ENCODE data around the gene FILIP1L.

Gene FILIP1L

DNA sequence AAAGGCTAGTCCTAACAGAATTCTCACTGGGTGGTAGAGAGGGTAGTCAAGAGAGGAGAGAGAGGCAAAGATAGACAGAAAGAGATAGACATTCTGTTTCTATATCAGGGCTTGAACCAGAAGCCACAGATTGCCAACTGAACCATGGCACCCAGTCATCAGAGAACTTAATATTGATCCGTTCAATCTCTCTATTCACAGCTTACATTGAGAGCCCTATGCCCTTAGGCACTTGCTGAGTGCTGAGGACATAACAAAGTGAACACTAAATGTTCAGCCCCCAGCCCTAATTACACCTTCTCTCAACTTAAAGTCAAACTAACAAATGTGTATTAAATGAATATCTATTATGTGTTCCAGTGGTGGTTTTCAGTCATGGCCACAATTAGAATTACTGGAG lies 124.1 kb downstream of the FILIP1L start:
- Histone ChIP-seq H3K36me3 (ENCODE audit: control insufficient read depth, insufficient read depth, low read length) (no peaks in the 10 kb centered on the region), H3K9me3 (ENCODE audit: control insufficient read depth, insufficient read depth, low read depth, low read length) (peaks cover 19% of the 10 kb centered on the region), H3K27ac (ENCODE audit: low read depth, low read length) (no peak overlapping the region), H3K4me3 (ENCODE audit: low read depth, low read length) (no peak overlapping the region), H3K4me1 (ENCODE audit: control insufficient read depth, insufficient read depth, low read length) (no peaks in the 10 kb centered on the region), H3K9ac (ENCODE audit: low read length) (no peak overlapping the region), H3K27me3 (ENCODE audit: control insufficient read depth, insufficient read depth, low read length) (no peaks in the 10 kb centered on the region)

DNA sequence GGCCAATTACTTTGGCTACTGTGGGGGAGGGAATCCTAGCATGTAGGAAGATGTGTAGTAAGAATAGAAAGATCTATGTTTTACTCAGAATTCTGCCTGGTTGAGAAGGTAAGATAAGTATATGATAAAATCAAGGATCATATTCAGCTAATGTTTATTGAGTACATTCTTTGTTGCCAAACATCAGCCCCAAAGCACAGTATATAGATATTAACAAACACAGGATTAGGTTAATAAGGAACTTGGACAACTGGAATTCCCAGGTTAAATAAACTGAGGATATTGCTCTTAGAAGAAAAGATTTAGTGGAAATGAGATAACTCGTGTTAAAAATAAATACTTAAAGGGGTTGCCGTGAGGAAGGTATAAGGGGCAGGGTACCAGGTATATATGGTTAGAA lies 129.6 kb downstream of the FILIP1L start:
- Histone ChIP-seq H3K36me3 (ENCODE audit: control insufficient read depth, insufficient read depth, low read length) (no peaks in the 10 kb centered on the region), H3K9ac (ENCODE audit: low read length) (no peak overlapping the region), H3K9me3 (ENCODE audit: control insufficient read depth, insufficient read depth, low read depth, low read length) (no peaks in the 10 kb centered on the region), H3K27me3 (ENCODE audit: control insufficient read depth, insufficient read depth, low read length) (no peaks in the 10 kb centered on the region), H3K27ac (ENCODE audit: low read depth, low read length) (no peak overlapping the region), H3K4me3 (ENCODE audit: low read depth, low read length) (no peak overlapping the region), H3K4me1 (ENCODE audit: control insufficient read depth, insufficient read depth, low read length) (no peaks in the 10 kb centered on the region)

DNA sequence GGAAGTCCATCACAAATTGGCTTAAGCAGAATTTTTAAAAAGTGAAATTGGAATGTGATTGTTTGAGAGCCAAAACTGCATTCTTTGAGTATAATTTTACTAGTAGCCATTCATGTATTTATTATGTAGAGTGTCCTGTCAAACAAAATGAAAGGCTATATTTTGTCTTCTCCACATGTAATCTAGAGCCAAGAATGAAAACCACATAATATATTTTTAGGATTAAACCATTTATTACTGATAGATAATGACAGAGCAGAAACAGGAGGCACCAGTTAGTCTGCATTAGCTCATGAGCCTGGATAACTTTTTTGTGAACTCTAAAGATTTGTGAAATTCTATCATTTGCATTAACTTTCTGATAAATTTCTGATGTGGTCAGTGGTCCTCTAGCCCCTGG lies 130.2 kb downstream of the FILIP1L start:
- no peak overlapping the region for H3K27ac ChIP-seq (ENCODE audit: low read depth, low read length)
- no peaks in the 10 kb centered on the region for H3K4me1 ChIP-seq (ENCODE audit: control insufficient read depth, insufficient read depth, low read length)
- no peaks in the 10 kb centered on the region for H3K27me3 ChIP-seq (ENCODE audit: control insufficient read depth, insufficient read depth, low read length)

DNA sequence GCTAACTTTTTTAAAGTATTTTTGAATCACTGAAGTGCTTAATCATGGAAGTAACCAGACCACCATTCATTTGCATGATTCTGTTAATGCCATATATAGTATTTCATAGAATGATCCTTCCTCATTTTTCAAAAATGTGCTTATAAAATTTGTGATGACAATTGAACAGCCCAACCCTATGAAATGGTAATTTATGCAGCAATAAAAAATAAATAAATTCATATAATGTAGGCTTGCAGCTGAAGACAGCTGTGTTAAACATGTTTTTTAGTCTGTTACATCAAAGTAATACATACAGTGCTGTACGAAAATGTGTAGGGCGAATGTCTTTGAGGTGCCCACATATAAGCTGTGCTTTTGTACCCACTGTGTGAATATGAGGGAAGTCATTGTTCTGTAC lies 131.7 kb downstream of the FILIP1L start:
- Histone ChIP-seq H3K4me1 (ENCODE audit: control insufficient read depth, insufficient read depth, low read length) (no peaks in the 10 kb centered on the region), H3K4me3 (ENCODE audit: low read depth, low read length) (no peak overlapping the region), H3K9ac (ENCODE audit: low read length) (no peak overlapping the region), H3K27me3 (ENCODE audit: control insufficient read depth, insufficient read depth, low read length) (no peaks in the 10 kb centered on the region), H3K36me3 (ENCODE audit: control insufficient read depth, insufficient read depth, low read length) (no peaks in the 10 kb centered on the region), H3K27ac (ENCODE audit: low read depth, low read length) (no peak overlapping the region), H3K9me3 (ENCODE audit: control insufficient read depth, insufficient read depth, low read depth, low read length) (peaks cover 4% of the 10 kb centered on the region; the same call in 1 of the 2 replicates)

More for the DNA sequence above, 130.2 kb downstream of the FILIP1L start:
- no peaks in the 10 kb centered on the region for H3K36me3 ChIP-seq (ENCODE audit: control insufficient read depth, insufficient read depth, low read length)
- no peak overlapping the region for H3K9ac ChIP-seq (ENCODE audit: low read length)
- H3K9me3 ChIP-seq (ENCODE audit: control insufficient read depth, insufficient read depth, low read depth, low read length) = no peaks in the 10 kb centered on the region
- no peak overlapping the region for H3K4me3 ChIP-seq (ENCODE audit: low read depth, low read length)

DNA sequence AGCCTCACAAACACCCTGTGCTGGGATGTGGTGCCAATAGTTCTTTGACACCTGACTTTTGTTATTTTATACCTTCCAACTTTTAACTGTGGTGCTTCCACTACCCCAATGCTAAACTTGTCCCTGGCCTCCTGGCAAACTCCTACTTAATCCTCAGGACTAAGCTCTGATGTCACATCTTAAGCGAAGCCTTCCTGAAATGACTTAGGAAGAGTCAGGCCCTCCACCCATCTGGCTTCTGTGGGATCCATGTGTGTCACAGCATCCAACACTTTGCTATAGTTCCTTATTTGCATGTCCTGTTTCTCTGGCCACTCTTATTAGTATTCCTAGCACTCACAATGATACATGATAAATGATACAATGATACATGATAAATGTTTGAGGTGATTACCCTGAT lies 133.2 kb downstream of the FILIP1L start:
- no peak overlapping the region for H3K27ac ChIP-seq (ENCODE audit: low read depth, low read length)
- no peak overlapping the region for H3K4me3 ChIP-seq (ENCODE audit: low read depth, low read length)

DNA sequence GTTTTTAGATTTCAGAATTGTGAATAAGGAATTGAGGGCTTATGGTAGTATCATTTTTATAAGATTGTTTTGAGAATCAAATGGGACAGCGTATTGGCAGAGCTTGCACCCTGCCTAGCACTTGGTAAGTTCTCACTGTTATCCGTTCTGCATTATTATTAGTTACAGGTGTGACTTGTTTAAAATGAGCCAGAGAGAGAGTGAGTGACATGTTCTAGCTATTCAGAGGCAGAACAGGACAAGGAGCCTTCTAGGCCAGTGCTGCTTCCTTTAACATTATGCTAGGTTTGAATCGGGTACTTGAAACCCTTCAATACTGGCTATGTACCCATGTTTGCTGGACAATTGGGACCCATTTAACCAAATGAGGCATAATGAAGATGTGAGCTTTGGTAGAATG lies 133.7 kb downstream of the FILIP1L start:
- Histone ChIP-seq H3K4me3 (ENCODE audit: low read depth, low read length) (no peak overlapping the region), H3K9ac (ENCODE audit: low read length) (no peak overlapping the region), H3K36me3 (ENCODE audit: control insufficient read depth, insufficient read depth, low read length) (no peaks in the 10 kb centered on the region), H3K9me3 (ENCODE audit: control insufficient read depth, insufficient read depth, low read depth, low read length) (peaks cover 4% of the 10 kb centered on the region; the same call in 1 of the 2 replicates), H3K4me1 (ENCODE audit: control insufficient read depth, insufficient read depth, low read length) (no peaks in the 10 kb centered on the region), H3K27me3 (ENCODE audit: control insufficient read depth, insufficient read depth, low read length) (no peaks in the 10 kb centered on the region), H3K27ac (ENCODE audit: low read depth, low read length) (no peak overlapping the region)

More for the DNA sequence above, 133.2 kb downstream of the FILIP1L start:
- no peaks in the 10 kb centered on the region for H3K36me3 ChIP-seq (ENCODE audit: control insufficient read depth, insufficient read depth, low read length)
- H3K9ac ChIP-seq (ENCODE audit: low read length) = no peak overlapping the region
- H3K9me3 ChIP-seq (ENCODE audit: control insufficient read depth, insufficient read depth, low read depth, low read length) = peaks cover 4% of the 10 kb centered on the region; the same call in 1 of the 2 replicates
- no peaks in the 10 kb centered on the region for H3K27me3 ChIP-seq (ENCODE audit: control insufficient read depth, insufficient read depth, low read length)
- H3K4me1 ChIP-seq (ENCODE audit: control insufficient read depth, insufficient read depth, low read length) = no peaks in the 10 kb centered on the region

DNA sequence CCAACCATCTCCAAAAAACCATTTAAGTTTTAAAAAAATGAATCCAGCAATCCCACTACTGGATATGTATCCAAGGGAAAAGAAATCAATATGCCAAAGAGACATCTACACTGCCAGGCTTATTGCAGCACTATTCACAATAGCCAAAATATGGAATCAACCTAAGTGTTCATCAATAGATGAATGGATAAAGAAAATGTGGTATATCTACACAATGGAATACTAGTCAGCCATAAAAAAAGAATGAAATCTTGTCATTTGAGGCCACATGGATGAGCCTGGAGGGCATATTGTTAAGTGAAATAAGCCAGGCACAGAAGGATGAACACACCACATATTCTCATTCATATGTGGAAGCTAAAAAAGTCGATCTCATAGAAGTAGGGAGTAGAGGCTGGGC lies 136.1 kb downstream of the FILIP1L start:
- H3K4me1 ChIP-seq (ENCODE audit: control insufficient read depth, insufficient read depth, low read length) = no peaks in the 10 kb centered on the region
- H3K27me3 ChIP-seq (ENCODE audit: control insufficient read depth, insufficient read depth, low read length) = no peaks in the 10 kb centered on the region
- H3K4me3 ChIP-seq (ENCODE audit: low read depth, low read length) = no peak overlapping the region
- no peak overlapping the region for H3K9ac ChIP-seq (ENCODE audit: low read length)
- H3K9me3 ChIP-seq (ENCODE audit: control insufficient read depth, insufficient read depth, low read depth, low read length) = peaks cover 4% of the 10 kb centered on the region; the same call in 1 of the 2 replicates
- H3K36me3 ChIP-seq (ENCODE audit: control insufficient read depth, insufficient read depth, low read length) = no peaks in the 10 kb centered on the region
- no peak overlapping the region for H3K27ac ChIP-seq (ENCODE audit: low read depth, low read length)

DNA sequence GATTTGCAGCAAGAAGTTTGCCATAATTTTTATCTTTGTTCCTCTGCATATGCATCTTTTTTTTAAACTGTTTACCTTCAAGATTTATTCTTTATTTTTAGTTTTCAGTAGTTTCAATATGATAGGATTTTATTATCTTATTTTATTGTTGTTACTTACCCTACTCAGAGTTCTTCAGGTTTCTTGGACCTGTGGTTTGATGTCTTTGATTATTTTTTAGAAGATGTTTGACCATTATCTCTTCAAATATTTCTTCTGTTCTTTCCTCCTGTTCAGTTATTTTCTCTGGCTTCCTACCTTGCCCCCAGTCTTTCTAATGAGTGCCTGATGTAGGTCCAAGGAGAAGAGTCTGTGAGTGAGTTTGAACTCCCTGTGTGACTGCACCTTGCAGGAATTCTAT lies 137.7 kb downstream of the FILIP1L start:
- Histone ChIP-seq H3K27me3 (ENCODE audit: control insufficient read depth, insufficient read depth, low read length) (no peaks in the 10 kb centered on the region), H3K36me3 (ENCODE audit: control insufficient read depth, insufficient read depth, low read length) (no peaks in the 10 kb centered on the region)

DNA sequence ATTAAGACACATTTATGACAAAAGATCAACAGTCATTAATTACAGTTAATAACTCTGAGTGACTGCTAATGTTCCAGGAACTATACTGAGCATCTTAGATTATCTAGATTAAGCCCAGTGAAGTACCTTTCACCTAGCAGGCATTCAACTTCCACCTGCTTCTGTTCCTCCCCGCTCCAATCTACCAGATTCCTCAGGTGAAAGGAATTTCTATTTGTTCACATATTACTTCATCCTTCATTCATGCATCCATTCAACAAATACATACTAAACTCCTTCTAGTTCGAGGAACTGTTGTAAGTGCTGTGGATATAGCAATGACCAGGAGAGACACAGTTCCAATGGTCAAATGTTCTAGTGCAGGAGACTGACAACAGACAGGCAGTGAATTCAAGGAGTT lies 139.3 kb downstream of the FILIP1L start:
- Histone ChIP-seq H3K4me3 (ENCODE audit: low read depth, low read length) (no peak overlapping the region), H3K36me3 (ENCODE audit: control insufficient read depth, insufficient read depth, low read length) (no peaks in the 10 kb centered on the region), H3K9ac (ENCODE audit: low read length) (no peak overlapping the region), H3K27ac (ENCODE audit: low read depth, low read length) (no peak overlapping the region), H3K4me1 (ENCODE audit: control insufficient read depth, insufficient read depth, low read length) (no peaks in the 10 kb centered on the region), H3K27me3 (ENCODE audit: control insufficient read depth, insufficient read depth, low read length) (no peaks in the 10 kb centered on the region), H3K9me3 (ENCODE audit: control insufficient read depth, insufficient read depth, low read depth, low read length) (peaks cover 4% of the 10 kb centered on the region; the same call in 1 of the 2 replicates)

More for the DNA sequence above, 137.7 kb downstream of the FILIP1L start:
- no peak overlapping the region for H3K9ac ChIP-seq (ENCODE audit: low read length)
- H3K4me1 ChIP-seq (ENCODE audit: control insufficient read depth, insufficient read depth, low read length) = no peaks in the 10 kb centered on the region
- no peak overlapping the region for H3K27ac ChIP-seq (ENCODE audit: low read depth, low read length)
- H3K9me3 ChIP-seq (ENCODE audit: control insufficient read depth, insufficient read depth, low read depth, low read length) = peaks cover 4% of the 10 kb centered on the region; the same call in 1 of the 2 replicates
- no peak overlapping the region for H3K4me3 ChIP-seq (ENCODE audit: low read depth, low read length)

DNA sequence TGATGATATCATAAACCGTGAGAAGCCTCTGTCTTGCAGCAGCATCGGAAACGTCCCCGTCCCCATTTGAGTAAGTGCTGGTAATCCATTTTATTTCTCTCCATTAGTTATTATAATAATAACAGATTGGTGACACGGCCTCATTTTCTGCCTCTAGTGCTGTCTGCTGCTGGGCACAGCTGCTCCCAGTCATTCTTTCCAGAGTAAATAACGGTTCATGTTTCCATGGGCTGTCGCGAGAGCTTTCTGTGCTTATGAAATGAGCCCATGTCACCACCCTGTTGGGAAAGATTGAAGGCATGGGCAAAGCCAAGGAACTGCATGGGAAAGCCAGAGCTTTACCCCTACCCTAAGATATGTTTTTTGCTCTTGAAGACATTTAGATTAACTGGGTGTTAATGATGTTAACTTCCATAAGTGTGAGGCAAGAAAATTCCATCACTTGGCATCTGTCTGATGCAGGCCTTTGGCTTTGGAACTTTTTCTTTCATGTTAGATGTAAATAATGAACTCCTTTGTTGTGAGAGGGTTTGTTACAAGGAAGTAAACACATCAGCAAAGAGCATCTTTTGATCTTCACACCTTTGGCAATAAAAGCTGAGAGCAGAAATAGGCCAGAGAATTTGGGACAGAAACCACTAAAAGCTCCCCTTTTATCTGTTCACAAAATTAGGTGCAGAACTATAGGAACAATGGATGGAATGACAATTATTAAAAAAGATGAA lies 141.8 kb downstream of the FILIP1L start:
- Histone ChIP-seq H3K27ac (ENCODE audit: low read depth, low read length) (no peak overlapping the region), H3K27me3 (ENCODE audit: control insufficient read depth, insufficient read depth, low read length) (no peaks in the 10 kb centered on the region), H3K4me1 (ENCODE audit: control insufficient read depth, insufficient read depth, low read length) (no peaks in the 10 kb centered on the region), H3K36me3 (ENCODE audit: control insufficient read depth, insufficient read depth, low read length) (no peaks in the 10 kb centered on the region), H3K9me3 (ENCODE audit: control insufficient read depth, insufficient read depth, low read depth, low read length) (no peaks in the 10 kb centered on the region; the same call in 1 of the 2 replicates), H3K9ac (ENCODE audit: low read length) (no peak overlapping the region), H3K4me3 (ENCODE audit: low read depth, low read length) (no peak overlapping the region)

DNA sequence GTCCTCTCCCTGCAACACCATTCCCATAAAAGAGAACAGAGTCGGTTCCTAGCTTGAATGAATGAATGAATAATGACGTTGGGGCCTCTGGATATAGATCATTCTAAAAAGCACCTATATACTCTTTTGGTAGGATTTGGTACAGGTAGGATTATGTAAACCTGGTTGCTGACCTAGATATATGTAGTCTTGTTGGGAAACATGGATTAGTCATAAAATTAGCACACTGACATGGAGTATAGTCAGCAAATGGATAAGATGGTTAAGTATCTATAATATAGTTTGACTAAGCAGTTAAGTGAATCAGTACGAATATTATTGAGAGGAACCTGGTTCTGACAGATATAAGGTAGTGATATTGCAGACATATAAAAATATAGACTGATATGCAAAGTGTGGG lies 142.5 kb downstream of the FILIP1L start:
- H3K9me3 ChIP-seq (ENCODE audit: control insufficient read depth, insufficient read depth, low read depth, low read length) = no peaks in the 10 kb centered on the region
- H3K36me3 ChIP-seq (ENCODE audit: control insufficient read depth, insufficient read depth, low read length) = no peaks in the 10 kb centered on the region
- H3K4me3 ChIP-seq (ENCODE audit: low read depth, low read length) = no peak overlapping the region
- no peaks in the 10 kb centered on the region for H3K27me3 ChIP-seq (ENCODE audit: control insufficient read depth, insufficient read depth, low read length)
- H3K9ac ChIP-seq (ENCODE audit: low read length) = no peak overlapping the region
- no peaks in the 10 kb centered on the region for H3K4me1 ChIP-seq (ENCODE audit: control insufficient read depth, insufficient read depth, low read length)
- no peak overlapping the region for H3K27ac ChIP-seq (ENCODE audit: low read depth, low read length)

All from HUES6 (cell line).